ENCODE results near the gene SLC15A3.

DNA sequence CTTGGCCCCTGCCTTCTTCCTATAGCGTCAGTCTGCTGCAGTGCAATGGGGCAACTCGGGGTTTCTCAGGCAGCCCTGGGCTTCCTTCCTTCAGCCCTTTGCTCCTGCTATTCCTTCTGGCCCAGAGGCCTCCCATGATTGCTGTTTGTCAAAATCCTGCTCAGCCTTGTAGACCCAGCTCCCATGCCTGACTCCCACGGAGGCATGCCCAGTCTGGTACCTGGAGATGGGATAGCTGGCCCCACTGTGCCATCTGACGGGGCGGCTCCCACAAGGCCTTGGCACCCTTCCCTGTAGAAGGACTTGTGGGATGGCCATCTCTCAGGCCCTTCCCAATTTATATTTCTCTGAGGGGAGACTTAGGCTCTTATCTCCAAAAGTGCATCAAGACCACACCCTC is 18.9 kb upstream of the SLC15A3 start:
- TF ChIP-seq POLR2AphosphoS5 (IDR thresholded peaks at IDR 0.05) = no peak
- TF ChIP-seq, protein P1, sequence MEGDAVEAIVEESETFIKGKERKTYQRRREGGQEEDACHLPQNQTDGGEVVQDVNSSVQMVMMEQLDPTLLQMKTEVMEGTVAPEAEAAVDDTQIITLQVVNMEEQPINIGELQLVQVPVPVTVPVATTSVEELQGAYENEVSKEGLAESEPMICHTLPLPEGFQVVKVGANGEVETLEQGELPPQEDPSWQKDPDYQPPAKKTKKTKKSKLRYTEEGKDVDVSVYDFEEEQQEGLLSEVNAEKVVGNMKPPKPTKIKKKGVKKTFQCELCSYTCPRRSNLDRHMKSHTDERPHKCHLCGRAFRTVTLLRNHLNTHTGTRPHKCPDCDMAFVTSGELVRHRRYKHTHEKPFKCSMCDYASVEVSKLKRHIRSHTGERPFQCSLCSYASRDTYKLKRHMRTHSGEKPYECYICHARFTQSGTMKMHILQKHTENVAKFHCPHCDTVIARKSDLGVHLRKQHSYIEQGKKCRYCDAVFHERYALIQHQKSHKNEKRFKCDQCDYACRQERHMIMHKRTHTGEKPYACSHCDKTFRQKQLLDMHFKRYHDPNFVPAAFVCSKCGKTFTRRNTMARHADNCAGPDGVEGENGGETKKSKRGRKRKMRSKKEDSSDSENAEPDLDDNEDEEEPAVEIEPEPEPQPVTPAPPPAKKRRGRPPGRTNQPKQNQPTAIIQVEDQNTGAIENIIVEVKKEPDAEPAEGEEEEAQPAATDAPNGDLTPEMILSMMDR (IDR thresholded peaks at IDR 0.05) = no peak
